Measurements from ENCODE around the gene PYGO1. TPM values are rescaled to one million over a fixed set of nuclear protein-coding genes. Genes with fewer than 3 reads are reported as not detected.

PYGO1 gene
- total RNA-seq, 1 donor from 2014 or later, result 9.3 TPM

GRCh38 chr15:55627730-55628368, 39.7 kb upstream of the PYGO1 start:
- Histone ChIP-seq H3K27me3 (no peaks in the 10 kb centered on the region), H4K20me1 (ENCODE audit: low read depth) (no peaks in the 10 kb centered on the region), H3F3A (ENCODE audit: low read depth) (peaks cover 6% of the 10 kb centered on the region), H2AFZ (replicated peaks) (no peak overlapping the region), H3K4me2 (no peak overlapping the region), H3K36me3 (peaks cover 31% of the 10 kb centered on the region), H3K9me3 (ENCODE audit: low read depth) (no peaks in the 10 kb centered on the region), H3K4me1 (no peaks in the 10 kb centered on the region), H3K9ac (no peak overlapping the region), H3K79me2 (ENCODE audit: low read depth) (no peaks in the 10 kb centered on the region), H3K4me3 (no peak overlapping the region), H3K27ac (no peak overlapping the region)
- TF ChIP-seq CTCF (IDR thresholded peaks at IDR 0.05) (peak; percentile 9), EZH2phosphoT487 (IDR thresholded peaks at IDR 0.05) (no peak), EZH2 (IDR thresholded peaks at IDR 0.05) (no peak)
- Mint-ChIP-seq H3K9me3 (no peaks in the 10 kb centered on the region), H3K4me1 (no peaks in the 10 kb centered on the region), H3K36me3 (peaks cover 45% of the 10 kb centered on the region), H3K27me3 (ENCODE audit: insufficient read depth, low read depth) (no peaks in the 10 kb centered on the region), H3K4me3 (no peak overlapping the region), H3K27ac (no peak overlapping the region)
- no peak for DNase-seq (ENCODE audit: low spot score)

- Histone ChIP-seq H3K79me2 (ENCODE audit: low read depth) (no peaks in the 10 kb centered on the region), H3K4me2 (no peak overlapping the region), H3K4me1 (peaks cover 7% of the 10 kb centered on the region), H4K20me1 (ENCODE audit: low read depth) (peaks cover 2% of the 10 kb centered on the region), H3K27me3 (no peaks in the 10 kb centered on the region), H3K27ac (no peak overlapping the region), H3K9ac (no peak overlapping the region), H2AFZ (replicated peaks) (no peak overlapping the region), H3K36me3 (peaks cover 49% of the 10 kb centered on the region), H3K4me3 (no peak overlapping the region), H3F3A (ENCODE audit: low read depth) (no peaks in the 10 kb centered on the region), H3K9me3 (ENCODE audit: low read depth) (no peaks in the 10 kb centered on the region)
- no peaks in the 10 kb centered on the region for H3K27me3 Mint-ChIP-seq (ENCODE audit: insufficient read depth, low read depth)
- H3K4me1 Mint-ChIP-seq, result peaks cover 23% of the 10 kb centered on the region
- DNase-seq (ENCODE audit: low spot score), result no peak
- H3K9me3 Mint-ChIP-seq, result no peaks in the 10 kb centered on the region
- TF ChIP-seq EZH2 (IDR thresholded peaks at IDR 0.05) (no peak), CTCF (IDR thresholded peaks at IDR 0.05) (no peak), EZH2phosphoT487 (IDR thresholded peaks at IDR 0.05) (no peak)
- H3K36me3 Mint-ChIP-seq, result peaks cover 53% of the 10 kb centered on the region
- no peak overlapping the region for H3K4me3 Mint-ChIP-seq
- no peak overlapping the region for H3K27ac Mint-ChIP-seq
Measured at GRCh38 chr15:55619783-55620182, 31.6 kb upstream of the PYGO1 start.

DNA sequence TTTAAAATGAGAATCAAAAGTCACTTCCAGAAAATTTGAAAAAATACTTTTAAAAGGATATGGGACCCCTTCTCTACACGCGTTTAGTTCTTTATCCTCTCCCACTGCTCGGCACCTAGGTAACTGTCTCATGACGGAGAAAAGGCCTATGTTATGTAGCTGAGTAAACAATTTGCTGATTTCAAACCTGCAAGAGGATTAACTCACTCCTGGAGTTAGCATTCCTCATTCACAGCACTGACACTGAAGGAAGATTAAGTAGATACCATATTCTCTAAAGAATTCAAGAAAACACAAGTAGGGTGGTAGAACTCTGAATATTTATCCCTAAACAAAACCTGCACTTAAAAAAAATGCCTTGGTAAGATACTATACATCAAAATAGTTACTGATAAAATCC, 30.2 kb upstream of the PYGO1 start:
- H3K4me2 ChIP-seq, result no peak overlapping the region
- peaks cover 37% of the 10 kb centered on the region for H3K36me3 ChIP-seq
- H2AFZ ChIP-seq (replicated peaks), result no peak overlapping the region
- Mint-ChIP-seq H3K27me3 (ENCODE audit: insufficient read depth, low read depth) (no peaks in the 10 kb centered on the region), H3K27ac (no peak overlapping the region), H3K4me1 (peaks cover 23% of the 10 kb centered on the region), H3K4me3 (no peak overlapping the region), H3K36me3 (peaks cover 59% of the 10 kb centered on the region), H3K9me3 (no peaks in the 10 kb centered on the region)
- H3K9me3 ChIP-seq (ENCODE audit: low read depth), result no peaks in the 10 kb centered on the region
- H3F3A ChIP-seq (ENCODE audit: low read depth), result no peaks in the 10 kb centered on the region
- no peak overlapping the region for H3K27ac ChIP-seq
- no peaks in the 10 kb centered on the region for H3K27me3 ChIP-seq
- H3K4me1 ChIP-seq, result peaks cover 7% of the 10 kb centered on the region
- H3K9ac ChIP-seq, result no peak overlapping the region
- TF ChIP-seq EZH2phosphoT487 (IDR thresholded peaks at IDR 0.05), result no peak
- no peak for TF ChIP-seq CTCF (IDR thresholded peaks at IDR 0.05)
- no peak for TF ChIP-seq EZH2 (IDR thresholded peaks at IDR 0.05)
- no peak overlapping the region for H3K4me3 ChIP-seq
- H3K79me2 ChIP-seq (ENCODE audit: low read depth), result no peaks in the 10 kb centered on the region
- DNase-seq (ENCODE audit: low spot score), result peak; percentile 10
- peaks cover 5% of the 10 kb centered on the region for H4K20me1 ChIP-seq (ENCODE audit: low read depth)

All from neural progenitor cell (in vitro differentiated cells).